ENCODE measurements around the gene MPIG6B.

GRCh38 chr6:31683591-31683990 is 39.6 kb upstream of the MPIG6B start:
- no peak for TF ChIP-seq CTCF (IDR thresholded peaks at IDR 0.05; ENCODE audit: low read length)
- TF ChIP-seq EZH2 (IDR thresholded peaks at IDR 0.05; ENCODE audit: borderline replicate concordance, low read length): no peak
